Loucy (cell line): Measurements from ENCODE around the gene PRKACB.
A peak's percentile ranks its signal among the peaks of the same experiment; 100 is the strongest.

Experiments used
- H2AFZ ChIP-seq: fragments of 200-600 bp; sonication (generic); 2 replicates; pipeline ENCODE4 v1.6.0; 2016; ENCODE audit warnings: antibody characterized with exemption, mild to moderate bottlenecking, low read length, moderate library complexity
- H3F3A ChIP-seq: fragments of 200-600 bp; 2 replicates; pipeline ENCODE4 v1.6.0; 2016; ENCODE audit warnings: antibody characterized with exemption, low read depth, mild to moderate bottlenecking
- H3K27me3 ChIP-seq: fragments of 200-600 bp; sonication (generic); 2 replicates; pipeline ENCODE4 v1.6.1; 2014; ENCODE audit warnings: low read length, mild to moderate bottlenecking; ENCODE audit not compliant: insufficient read depth, poor library complexity, severe bottlenecking
- H3K36me3 ChIP-seq: fragments of 200-600 bp; sonication (generic); 2 replicates; pipeline ENCODE4 v1.6.1; 2016; ENCODE audit warnings: low read length; ENCODE audit not compliant: insufficient read depth
- H3K4me1 ChIP-seq: fragments of 200-600 bp; sonication (generic); 2 replicates; pipeline ENCODE4 v1.5.1; 2014; ENCODE audit warnings: low read length, mild to moderate bottlenecking; ENCODE audit not compliant: insufficient read depth, poor library complexity, severe bottlenecking
- H3K4me2 ChIP-seq: fragments of 200-600 bp; sonication (generic); 2 replicates; pipeline ENCODE4 v1.6.0; 2014; ENCODE audit warnings: antibody characterized with exemption, low read length, low read depth, mild to moderate bottlenecking; ENCODE audit not compliant: poor library complexity, severe bottlenecking
- H3K4me3 ChIP-seq: fragments of 200-600 bp; sonication (generic); 2 replicates; pipeline ENCODE4 v1.5.1; 2014; ENCODE audit warnings: low read length, mild to moderate bottlenecking, mixed read lengths; ENCODE audit not compliant: poor library complexity, severe bottlenecking
- H3K79me2 ChIP-seq: fragments of 200-600 bp; sonication (generic); 2 replicates; pipeline ENCODE4 v1.6.1; 2014; ENCODE audit warnings: low read length; ENCODE audit not compliant: insufficient read depth
- H3K9ac ChIP-seq: fragments of 200-600 bp; sonication (generic); 2 replicates; pipeline ENCODE4 v1.6.0; 2014; ENCODE audit warnings: mild to moderate bottlenecking, low read depth, low read length, moderate library complexity; ENCODE audit not compliant: poor library complexity, severe bottlenecking
- H3K9me2 ChIP-seq: fragments of 200-600 bp; sonication (generic); replicated peaks from 2 replicates; pipeline ENCODE4 v1.6.1; 2016; ENCODE audit warnings: low read depth, low read length, mixed read lengths
- H3K9me3 ChIP-seq: fragments of 200-600 bp; sonication (generic); 2 replicates; pipeline ENCODE4 v1.6.1; 2014; ENCODE audit warnings: mild to moderate bottlenecking, antibody characterized with exemption, low read length, low read depth; ENCODE audit not compliant: insufficient read depth
- H4K20me1 ChIP-seq: fragments of 200-600 bp; sonication (generic); 2 replicates; pipeline ENCODE4 v1.6.0; 2014; ENCODE audit warnings: antibody characterized with exemption, low read length, mild to moderate bottlenecking; ENCODE audit not compliant: insufficient read depth, poor library complexity, severe bottlenecking
- CTCF ChIP-seq: fragments of 200-600 bp; sonication (generic); conservative IDR thresholded peaks from 2 replicates; pipeline ENCODE4 v1.5.1; 2014; ENCODE audit warnings: mild to moderate bottlenecking, antibody characterized with exemption, low read length
- EZH2phosphoT487 ChIP-seq: fragments of 200-600 bp; IDR thresholded peaks from 2 replicates; pipeline ENCODE4 v1.6.1; 2018; ENCODE audit warnings: antibody characterized with exemption, mild to moderate bottlenecking, moderate library complexity, borderline replicate concordance

Gene PRKACB

GRCh38 chr1:84271441-84272151 lies 127.5 kb downstream of the PRKACB start:
- H3K4me3 ChIP-seq, result no peak overlapping the region
- H3K36me3 ChIP-seq, result no peaks in the 10 kb centered on the region
- H3K27me3 ChIP-seq, result no peaks in the 10 kb centered on the region
- no peak overlapping the region for H3K9ac ChIP-seq
- H3K4me2 ChIP-seq, result peak overlapping the region; percentile 7
- TF ChIP-seq EZH2phosphoT487, result no peak
- no peak for TF ChIP-seq CTCF
- no peaks in the 10 kb centered on the region for H3F3A ChIP-seq
- H3K4me1 ChIP-seq, result peaks cover 17% of the 10 kb centered on the region
- no peaks in the 10 kb centered on the region for H3K9me2 ChIP-seq
- no peaks in the 10 kb centered on the region for H3K9me3 ChIP-seq
- H2AFZ ChIP-seq, result peak overlapping the region; percentile 40
- H4K20me1 ChIP-seq, result no peaks in the 10 kb centered on the region
- H3K79me2 ChIP-seq, result no peaks in the 10 kb centered on the region

GRCh38 chr1:84272401-84272800 lies 128.3 kb downstream of the PRKACB start:
- Histone ChIP-seq H3K9me3 (no peaks in the 10 kb centered on the region), H3K4me2 (no peak overlapping the region), H2AFZ (no peak overlapping the region; the same call in 1 of the 2 replicates), H3K4me1 (peaks cover 17% of the 10 kb centered on the region), H3K27me3 (no peaks in the 10 kb centered on the region), H3K79me2 (no peaks in the 10 kb centered on the region), H3K36me3 (no peaks in the 10 kb centered on the region), H3K4me3 (no peak overlapping the region), H4K20me1 (no peaks in the 10 kb centered on the region), H3F3A (no peaks in the 10 kb centered on the region), H3K9me2 (no peaks in the 10 kb centered on the region), H3K9ac (no peak overlapping the region)
- TF ChIP-seq EZH2phosphoT487 (no peak), CTCF (no peak)

- no peak overlapping the region for H3K4me2 ChIP-seq
- no peaks in the 10 kb centered on the region for H3K36me3 ChIP-seq
- no peak overlapping the region for H2AFZ ChIP-seq
- no peaks in the 10 kb centered on the region for H3K79me2 ChIP-seq
- H4K20me1 ChIP-seq, result no peaks in the 10 kb centered on the region
- no peaks in the 10 kb centered on the region for H3K9me2 ChIP-seq
- no peak overlapping the region for H3K9ac ChIP-seq
- no peak overlapping the region for H3K4me3 ChIP-seq
- no peak for TF ChIP-seq CTCF
- no peak for TF ChIP-seq EZH2phosphoT487
- no peaks in the 10 kb centered on the region for H3F3A ChIP-seq
- no peaks in the 10 kb centered on the region for H3K9me3 ChIP-seq
- H3K27me3 ChIP-seq, result no peaks in the 10 kb centered on the region
- peaks cover 7% of the 10 kb centered on the region for H3K4me1 ChIP-seq
Measured at GRCh38 chr1:84277343-84278059, 133.4 kb downstream of the PRKACB start.
